ENCODE results near the gene COPS8. TPM values are rescaled to one million over a fixed set of nuclear protein-coding genes. Genes with fewer than 3 reads are reported as not detected.
A peak's percentile ranks its signal among the peaks of the same experiment; 100 is the strongest.

The COPS8 gene
- total and polyA plus RNA-seq, 3 donors from 2014 or later = 104 to 117 (median 108) TPM

DNA sequence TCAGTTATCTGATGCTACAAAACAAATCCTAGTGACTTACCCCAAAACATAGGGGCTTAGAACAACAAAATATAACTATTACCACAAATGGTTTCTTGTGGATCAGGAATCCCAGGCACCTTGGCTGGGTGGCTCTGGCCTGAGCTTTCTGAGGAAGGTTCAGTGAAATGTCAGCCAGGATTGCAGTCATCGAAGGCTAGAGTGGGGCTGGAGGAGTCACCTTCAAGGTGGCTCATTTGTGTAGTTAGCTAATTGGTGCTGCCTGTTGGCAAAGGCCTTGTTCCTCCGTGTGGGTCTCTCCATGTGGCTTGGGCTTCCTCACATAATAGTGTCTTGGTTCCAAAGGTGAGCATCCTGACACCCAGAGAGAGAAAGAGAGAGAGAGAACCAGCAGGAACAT is 57.4 kb downstream of the COPS8 start:
- H3K27ac ChIP-seq = peak overlapping the region; percentile 50 to 73
- DNase-seq = no peak

DNA sequence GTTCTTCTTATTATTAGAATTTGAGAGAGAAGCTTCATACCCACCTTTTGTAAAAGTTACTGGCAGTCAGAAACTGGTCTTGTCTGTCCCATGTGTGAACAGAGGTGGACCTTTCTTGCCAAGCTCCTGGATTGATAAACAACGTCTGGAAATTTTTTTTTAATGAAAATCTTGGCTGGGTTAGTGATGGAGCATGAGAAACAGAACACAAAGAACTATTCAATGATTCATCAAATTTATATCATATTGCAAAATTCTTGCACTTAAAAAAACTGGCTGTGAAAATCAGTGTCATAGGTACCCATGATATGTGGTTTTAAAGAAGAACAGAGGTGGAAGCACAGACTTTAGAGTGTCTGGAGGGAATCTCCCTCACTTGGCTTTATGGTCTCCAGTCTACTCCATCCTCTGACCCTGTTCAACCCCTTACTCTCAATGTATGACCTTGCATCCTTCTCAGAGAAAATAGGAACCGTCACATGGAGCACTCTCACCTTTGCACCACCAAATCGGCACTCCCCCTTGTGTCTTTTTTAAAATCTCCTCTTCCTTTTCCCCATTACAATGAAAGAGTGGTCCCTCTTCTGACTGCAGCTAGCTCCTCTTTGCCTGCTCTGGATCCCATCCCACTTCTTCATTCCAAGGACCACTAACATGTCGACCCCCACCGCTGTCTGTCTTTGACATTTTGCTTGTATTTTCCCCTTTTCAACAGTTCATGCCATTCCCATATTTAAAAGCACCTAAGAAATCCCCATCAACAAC is 58.2 kb downstream of the COPS8 start:
- no peaks in the 10 kb centered on the region for H3K9me3 ChIP-seq
- no peaks in the 10 kb centered on the region for H3K4me1 ChIP-seq
- peak overlapping the region; percentile 50 to 73 for H3K27ac ChIP-seq
- intact Hi-C loops (cut with DNase I; ENCODE audit: low total_unique reads) = no loop called here
- no peaks in the 10 kb centered on the region for H3K36me3 ChIP-seq (ENCODE audit: low read depth, missing control alignments)
- TF ChIP-seq, protein P1, sequence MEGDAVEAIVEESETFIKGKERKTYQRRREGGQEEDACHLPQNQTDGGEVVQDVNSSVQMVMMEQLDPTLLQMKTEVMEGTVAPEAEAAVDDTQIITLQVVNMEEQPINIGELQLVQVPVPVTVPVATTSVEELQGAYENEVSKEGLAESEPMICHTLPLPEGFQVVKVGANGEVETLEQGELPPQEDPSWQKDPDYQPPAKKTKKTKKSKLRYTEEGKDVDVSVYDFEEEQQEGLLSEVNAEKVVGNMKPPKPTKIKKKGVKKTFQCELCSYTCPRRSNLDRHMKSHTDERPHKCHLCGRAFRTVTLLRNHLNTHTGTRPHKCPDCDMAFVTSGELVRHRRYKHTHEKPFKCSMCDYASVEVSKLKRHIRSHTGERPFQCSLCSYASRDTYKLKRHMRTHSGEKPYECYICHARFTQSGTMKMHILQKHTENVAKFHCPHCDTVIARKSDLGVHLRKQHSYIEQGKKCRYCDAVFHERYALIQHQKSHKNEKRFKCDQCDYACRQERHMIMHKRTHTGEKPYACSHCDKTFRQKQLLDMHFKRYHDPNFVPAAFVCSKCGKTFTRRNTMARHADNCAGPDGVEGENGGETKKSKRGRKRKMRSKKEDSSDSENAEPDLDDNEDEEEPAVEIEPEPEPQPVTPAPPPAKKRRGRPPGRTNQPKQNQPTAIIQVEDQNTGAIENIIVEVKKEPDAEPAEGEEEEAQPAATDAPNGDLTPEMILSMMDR (IDR thresholded peaks at IDR 0.05) = no peak
- no peak for TF ChIP-seq POLR2A (IDR thresholded peaks at IDR 0.05)
- no peaks in the 10 kb centered on the region for H3K27me3 ChIP-seq
- no peak for DNase-seq
- H3K4me3 ChIP-seq = no peak overlapping the region
- 70 to 81% methylated on average over 5 of the region's 5 CpGs for WGBS, 2 donors

More for the DNA sequence above, 57.4 kb downstream of the COPS8 start:
- Histone ChIP-seq H3K4me3 (no peak overlapping the region), H3K4me1 (no peaks in the 10 kb centered on the region), H3K27me3 (no peaks in the 10 kb centered on the region), H3K9me3 (no peaks in the 10 kb centered on the region), H3K36me3 (ENCODE audit: low read depth, missing control alignments) (no peaks in the 10 kb centered on the region)
- WGBS, 2 donors = 76% methylated on average over 2 of the region's 2 CpGs
- TF ChIP-seq, protein P1 (IDR thresholded peaks at IDR 0.05) = no peak
- no peak for TF ChIP-seq POLR2A (IDR thresholded peaks at IDR 0.05)
- intact Hi-C loops (cut with DNase I; ENCODE audit: low total_unique reads) = no loop called here

DNA sequence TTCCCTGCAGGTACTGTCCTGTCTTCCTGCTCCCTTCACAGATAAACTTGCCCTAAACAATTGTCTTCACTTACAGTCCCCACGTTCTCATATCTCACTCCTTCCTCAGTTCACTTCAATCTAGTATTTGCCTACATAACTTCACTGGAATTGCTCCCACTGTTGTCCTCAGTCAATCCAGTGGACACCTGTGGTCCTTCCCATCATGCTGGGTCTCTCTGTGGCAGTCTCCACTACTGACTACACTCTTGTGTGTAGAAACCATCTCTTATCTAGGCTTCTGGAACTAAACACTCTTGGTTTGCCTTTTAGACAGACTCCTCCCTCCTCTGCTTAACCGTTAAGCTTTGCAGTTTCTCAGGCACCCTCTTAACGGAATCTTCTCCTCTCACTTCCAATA is 58.8 kb downstream of the COPS8 start:
- intact Hi-C loops (cut with DNase I; ENCODE audit: low total_unique reads) = no loop called here
- no peak for TF ChIP-seq POLR2A (IDR thresholded peaks at IDR 0.05)
- Histone ChIP-seq H3K27me3 (no peaks in the 10 kb centered on the region), H3K27ac (peak overlapping the region in 1 of 2 donors; percentile 39), H3K4me3 (no peak overlapping the region), H3K36me3 (ENCODE audit: low read depth, missing control alignments) (no peaks in the 10 kb centered on the region), H3K9me3 (no peaks in the 10 kb centered on the region), H3K4me1 (no peaks in the 10 kb centered on the region)
- DNase-seq = no peak
- 79 to 84% methylated on average over 3 of the region's 3 CpGs for WGBS, 2 donors

DNA sequence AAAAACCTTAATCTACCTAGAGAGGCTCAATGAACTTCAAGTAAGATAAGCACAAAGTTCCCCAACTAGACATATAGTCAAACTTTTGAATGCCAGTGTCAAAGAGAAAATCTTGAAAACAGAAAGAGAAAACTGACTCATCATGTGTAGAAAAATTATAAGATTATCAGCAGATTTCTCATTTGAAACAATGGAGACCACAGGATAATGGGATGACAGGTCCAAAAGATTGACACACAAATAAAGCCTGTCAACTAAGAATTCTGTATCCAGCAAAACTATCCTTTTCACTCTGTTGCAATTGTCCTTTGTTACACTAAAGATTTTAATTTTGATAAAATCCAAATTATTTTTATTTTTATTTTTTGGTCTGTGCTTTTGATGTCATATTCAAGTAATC is 61.6 kb downstream of the COPS8 start:
- Histone ChIP-seq H3K9me3 (no peaks in the 10 kb centered on the region), H3K4me3 (no peak overlapping the region), H3K4me1 (no peaks in the 10 kb centered on the region), H3K36me3 (ENCODE audit: low read depth, missing control alignments) (no peaks in the 10 kb centered on the region), H3K27ac (no peak overlapping the region), H3K27me3 (no peaks in the 10 kb centered on the region)
- intact Hi-C loops (cut with DNase I; ENCODE audit: low total_unique reads) = no loop called here
- no peak for TF ChIP-seq POLR2A (IDR thresholded peaks at IDR 0.05)
- TF ChIP-seq, protein P1 (IDR thresholded peaks at IDR 0.05) = no peak
- DNase-seq = no peak

DNA sequence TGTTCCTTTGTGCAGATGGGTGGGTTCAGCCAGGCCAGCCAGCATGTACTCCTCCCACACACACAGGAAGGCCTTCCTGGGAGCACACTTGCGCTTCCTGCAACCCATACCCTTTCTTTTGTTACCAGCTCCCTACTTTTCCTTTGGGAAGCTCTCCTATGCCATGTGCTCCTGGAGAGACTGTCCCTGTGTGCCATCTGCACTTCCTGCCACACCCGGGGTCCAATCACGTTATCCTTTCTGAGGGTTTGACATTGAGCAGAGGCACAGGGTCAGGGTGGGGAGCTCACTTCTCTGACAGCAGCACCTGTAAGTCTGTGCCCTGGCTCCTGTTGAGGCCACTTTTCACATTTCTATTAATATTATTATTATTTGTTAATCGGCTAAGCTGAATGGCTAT is 62.9 kb downstream of the COPS8 start:
- Histone ChIP-seq H3K9me3 (no peaks in the 10 kb centered on the region), H3K27me3 (no peaks in the 10 kb centered on the region), H3K4me3 (no peak overlapping the region), H3K4me1 (no peaks in the 10 kb centered on the region), H3K27ac (no peak overlapping the region), H3K36me3 (ENCODE audit: low read depth, missing control alignments) (no peaks in the 10 kb centered on the region)
- DNase-seq = no peak
- TF ChIP-seq, protein P1 (IDR thresholded peaks at IDR 0.05) = no peak
- no peak for TF ChIP-seq POLR2A (IDR thresholded peaks at IDR 0.05)
- WGBS, 2 donors = 86 to 89% methylated on average over 4 of the region's 4 CpGs
- intact Hi-C loops (cut with DNase I; ENCODE audit: low total_unique reads) = no loop called here

All from testis (tissue), 3 donors.